Measurements from ENCODE around the gene ZNF362.

GRCh38 chr1:33273406-33273805 lies 17.1 kb downstream of the ZNF362 start:
- TF ChIP-seq CTCF (IDR thresholded peaks at IDR 0.05 in 2 of 3, conservative IDR thresholded peaks at IDR 0.05 in 1 of 3; ENCODE audit: borderline replicate concordance in 1 of 3, insufficient read depth in 1 of 3, low read depth in 2 of 3, low read length in 2 of 3) (no peak), POLR2A (IDR thresholded peaks at IDR 0.05; ENCODE audit: borderline replicate concordance, extremely low read depth, insufficient read depth, insufficient read length) (no peak)

All from HCT116 (cell line).